ENCODE results near the gene CD83. TPM values are rescaled to one million over a fixed set of nuclear protein-coding genes. Genes with fewer than 3 reads are reported as not detected.

The CD83 gene
- total RNA-seq, 1 donor, result 1.4 TPM

DNA sequence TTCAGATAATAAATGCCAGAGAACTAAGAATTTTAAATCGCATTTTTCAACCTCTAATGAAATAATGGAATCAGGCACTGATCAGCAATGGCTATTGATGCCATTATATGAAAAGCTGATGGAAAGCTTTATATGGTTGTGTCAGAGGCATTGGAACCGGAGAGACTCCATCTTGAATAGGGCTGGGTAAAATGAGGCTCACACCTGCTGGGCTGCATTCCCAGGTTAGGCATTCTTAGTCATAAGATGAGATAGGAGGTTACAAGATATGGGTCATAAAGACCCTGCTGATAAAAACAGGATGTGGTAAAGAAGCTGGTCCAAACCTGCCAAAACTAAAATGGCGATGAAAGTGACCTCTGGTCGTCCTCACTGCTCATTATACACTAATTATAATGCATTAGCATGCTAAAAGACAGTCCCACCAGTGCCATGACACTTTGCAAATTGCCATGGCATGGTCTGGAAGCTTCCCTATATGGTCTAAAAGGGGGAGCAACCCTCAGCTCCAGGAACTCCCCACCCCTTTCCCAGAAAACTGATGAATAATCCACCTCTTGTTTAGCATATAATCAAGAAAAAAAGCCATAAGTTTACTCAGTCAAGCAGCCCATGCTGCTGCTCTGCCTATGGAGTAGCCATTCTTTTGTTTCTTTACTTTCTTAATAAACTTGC is 40.2 kb upstream of the CD83 start:
- Histone ChIP-seq H3K27me3 (ENCODE audit: insufficient read depth, low read length) (no peaks in the 10 kb centered on the region), H3K79me2 (ENCODE audit: insufficient read depth, low read length) (no peaks in the 10 kb centered on the region), H3K36me3 (ENCODE audit: insufficient read depth, low read length) (no peaks in the 10 kb centered on the region), H3K9me3 (ENCODE audit: low read depth, low read length) (no peaks in the 10 kb centered on the region), H3K27ac (ENCODE audit: low read depth, low read length) (no peak overlapping the region), H3K4me1 (ENCODE audit: insufficient read depth, low read length) (peaks cover 16% of the 10 kb centered on the region), H2AFZ (ENCODE audit: low read length) (no peak overlapping the region), H4K20me1 (ENCODE audit: insufficient read depth, low read length) (no peaks in the 10 kb centered on the region), H3K4me2 (ENCODE audit: insufficient read depth, low read length) (no peak overlapping the region), H3K4me3 (ENCODE audit: insufficient read depth, low read length) (no peak overlapping the region)
- DNase-seq (ENCODE audit: insufficient read length, low spot score, missing footprints), result no peak
- TF ChIP-seq, protein P1, sequence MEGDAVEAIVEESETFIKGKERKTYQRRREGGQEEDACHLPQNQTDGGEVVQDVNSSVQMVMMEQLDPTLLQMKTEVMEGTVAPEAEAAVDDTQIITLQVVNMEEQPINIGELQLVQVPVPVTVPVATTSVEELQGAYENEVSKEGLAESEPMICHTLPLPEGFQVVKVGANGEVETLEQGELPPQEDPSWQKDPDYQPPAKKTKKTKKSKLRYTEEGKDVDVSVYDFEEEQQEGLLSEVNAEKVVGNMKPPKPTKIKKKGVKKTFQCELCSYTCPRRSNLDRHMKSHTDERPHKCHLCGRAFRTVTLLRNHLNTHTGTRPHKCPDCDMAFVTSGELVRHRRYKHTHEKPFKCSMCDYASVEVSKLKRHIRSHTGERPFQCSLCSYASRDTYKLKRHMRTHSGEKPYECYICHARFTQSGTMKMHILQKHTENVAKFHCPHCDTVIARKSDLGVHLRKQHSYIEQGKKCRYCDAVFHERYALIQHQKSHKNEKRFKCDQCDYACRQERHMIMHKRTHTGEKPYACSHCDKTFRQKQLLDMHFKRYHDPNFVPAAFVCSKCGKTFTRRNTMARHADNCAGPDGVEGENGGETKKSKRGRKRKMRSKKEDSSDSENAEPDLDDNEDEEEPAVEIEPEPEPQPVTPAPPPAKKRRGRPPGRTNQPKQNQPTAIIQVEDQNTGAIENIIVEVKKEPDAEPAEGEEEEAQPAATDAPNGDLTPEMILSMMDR (IDR thresholded peaks at IDR 0.05; ENCODE audit: extremely low read depth, low read depth, low read length), result no peak

DNA sequence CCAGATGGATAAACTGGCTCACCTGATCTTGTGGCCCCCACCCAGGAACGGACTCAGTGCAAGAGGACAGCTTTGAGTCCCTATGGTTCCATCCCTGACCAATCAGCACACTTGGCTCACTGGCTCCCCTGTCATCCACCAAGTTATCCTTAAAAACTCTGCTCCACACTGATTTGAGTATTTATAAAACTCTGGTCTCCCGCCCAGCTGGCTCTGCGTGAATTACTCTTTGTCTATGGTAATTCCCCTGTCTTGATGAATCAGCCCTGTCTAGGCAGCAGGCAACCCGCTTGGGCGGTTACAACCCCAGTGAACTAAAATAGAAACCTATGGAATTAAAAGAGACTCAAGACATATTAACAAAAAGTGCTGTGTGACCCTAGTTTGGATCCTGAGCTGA is 38.1 kb upstream of the CD83 start:
- Histone ChIP-seq H3K27me3 (ENCODE audit: insufficient read depth, low read length) (no peaks in the 10 kb centered on the region), H4K20me1 (ENCODE audit: insufficient read depth, low read length) (no peaks in the 10 kb centered on the region), H3K27ac (ENCODE audit: low read depth, low read length) (no peak overlapping the region), H3K36me3 (ENCODE audit: insufficient read depth, low read length) (no peaks in the 10 kb centered on the region), H3K4me1 (ENCODE audit: insufficient read depth, low read length) (peaks cover 16% of the 10 kb centered on the region), H3K9me3 (ENCODE audit: low read depth, low read length) (no peaks in the 10 kb centered on the region), H3K4me3 (ENCODE audit: insufficient read depth, low read length) (no peak overlapping the region), H3K4me2 (ENCODE audit: insufficient read depth, low read length) (peak overlapping the region; percentile 44), H3K79me2 (ENCODE audit: insufficient read depth, low read length) (no peaks in the 10 kb centered on the region), H2AFZ (ENCODE audit: low read length) (no peak overlapping the region)
- TF ChIP-seq, protein P1 (IDR thresholded peaks at IDR 0.05; ENCODE audit: extremely low read depth, low read depth, low read length), result no peak
- peak; percentile 39 for DNase-seq (ENCODE audit: insufficient read length, low spot score, missing footprints)

DNA sequence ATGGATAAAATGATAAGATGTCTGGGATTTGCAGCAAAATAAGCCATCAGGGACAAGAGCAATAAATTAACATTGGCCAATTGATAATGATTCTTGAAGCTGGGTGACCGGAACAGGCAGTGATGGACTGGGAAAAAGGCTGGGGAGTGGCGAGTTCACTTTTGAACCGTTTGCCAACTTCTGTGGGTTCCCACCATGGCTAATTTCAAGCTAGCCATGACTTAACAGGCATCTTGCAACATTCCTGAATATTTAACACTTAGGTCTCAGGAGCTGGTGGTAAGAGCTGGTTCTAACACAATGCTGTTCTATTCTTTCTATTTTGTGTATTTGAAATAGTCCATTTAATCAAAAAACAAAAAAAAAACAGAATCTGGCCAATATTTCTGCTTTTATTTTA is 37.6 kb upstream of the CD83 start:
- Histone ChIP-seq H3K27me3 (ENCODE audit: insufficient read depth, low read length) (no peaks in the 10 kb centered on the region), H4K20me1 (ENCODE audit: insufficient read depth, low read length) (no peaks in the 10 kb centered on the region), H3K79me2 (ENCODE audit: insufficient read depth, low read length) (no peaks in the 10 kb centered on the region), H3K4me2 (ENCODE audit: insufficient read depth, low read length) (no peak overlapping the region), H3K27ac (ENCODE audit: low read depth, low read length) (no peak overlapping the region), H3K4me3 (ENCODE audit: insufficient read depth, low read length) (no peak overlapping the region), H3K9me3 (ENCODE audit: low read depth, low read length) (no peaks in the 10 kb centered on the region), H2AFZ (ENCODE audit: low read length) (no peak overlapping the region), H3K36me3 (ENCODE audit: insufficient read depth, low read length) (no peaks in the 10 kb centered on the region), H3K4me1 (ENCODE audit: insufficient read depth, low read length) (peaks cover 11% of the 10 kb centered on the region)
- TF ChIP-seq, protein P1 (IDR thresholded peaks at IDR 0.05; ENCODE audit: extremely low read depth, low read depth, low read length), result no peak
- DNase-seq (ENCODE audit: insufficient read length, low spot score, missing footprints), result no peak

DNA sequence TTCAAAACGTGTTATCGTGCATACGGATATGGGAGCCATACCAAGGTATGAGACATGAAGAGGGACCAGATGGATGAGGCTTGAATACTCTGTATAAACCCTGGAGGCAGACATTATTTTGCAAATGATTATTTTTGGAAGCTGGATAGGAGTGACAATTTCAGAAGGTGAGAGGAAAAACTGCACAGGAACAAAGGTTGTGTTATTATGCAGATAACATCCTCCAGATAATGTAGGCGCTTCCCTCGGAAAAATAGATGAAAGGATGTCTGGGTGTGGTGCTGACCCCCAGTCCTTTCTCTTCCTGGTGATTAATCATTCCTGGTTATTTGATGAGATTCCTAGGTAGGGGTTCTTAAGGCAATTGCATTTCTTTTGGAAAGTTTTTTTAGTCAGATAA is 36.4 kb upstream of the CD83 start:
- TF ChIP-seq, protein P1 (IDR thresholded peaks at IDR 0.05; ENCODE audit: extremely low read depth, low read depth, low read length), result no peak
- H3K4me1 ChIP-seq (ENCODE audit: insufficient read depth, low read length), result peaks cover 7% of the 10 kb centered on the region
- DNase-seq (ENCODE audit: insufficient read length, low spot score, missing footprints), result no peak
- H4K20me1 ChIP-seq (ENCODE audit: insufficient read depth, low read length), result no peaks in the 10 kb centered on the region
- no peak overlapping the region for H2AFZ ChIP-seq (ENCODE audit: low read length)
- no peaks in the 10 kb centered on the region for H3K9me3 ChIP-seq (ENCODE audit: low read depth, low read length)
- H3K27ac ChIP-seq (ENCODE audit: low read depth, low read length), result no peak overlapping the region
- H3K79me2 ChIP-seq (ENCODE audit: insufficient read depth, low read length), result no peaks in the 10 kb centered on the region
- H3K4me3 ChIP-seq (ENCODE audit: insufficient read depth, low read length), result no peak overlapping the region
- no peak overlapping the region for H3K4me2 ChIP-seq (ENCODE audit: insufficient read depth, low read length)
- H3K36me3 ChIP-seq (ENCODE audit: insufficient read depth, low read length), result no peaks in the 10 kb centered on the region
- H3K27me3 ChIP-seq (ENCODE audit: insufficient read depth, low read length), result no peaks in the 10 kb centered on the region

Data from osteoblast (primary cell).